Prostate gland (tissue), 2 donors: ENCODE measurements around the gene ANGPT4.

ENCODE experiments used
- CTCF ChIP-seq, 4 experiments: fragments of 200-600 bp in 2 of 4; fragments of 450-650 bp in 2 of 4; sonication (generic) in 2 of 4; IDR thresholded peaks; 1 replicate in 3 of 4; 2 replicates in 1 of 4; pipeline ENCODE4 v1.5.1; 2016 to 2019; ENCODE audit warnings: antibody characterized with exemption in 4 of 4, mild to moderate bottlenecking in 2 of 4, moderate library complexity in 2 of 4
- POLR2A ChIP-seq: fragments of 450-650 bp; IDR thresholded peaks from one replicate; pipeline ENCODE4 v1.6.1; 2016; ENCODE audit warnings: antibody characterized with exemption, mild to moderate bottlenecking
- POLR2AphosphoS5 ChIP-seq: sonication (generic); formaldehyde crosslinking; IDR thresholded peaks from one replicate; pipeline ENCODE4 v1.6.1; 2017; ENCODE audit warnings: antibody characterized with exemption

GRCh38 chr20:889106-889505, 27.0 kb downstream of the ANGPT4 start:
- TF ChIP-seq CTCF (IDR thresholded peaks at IDR 0.05): no peak
- no peak for TF ChIP-seq POLR2A
- TF ChIP-seq POLR2AphosphoS5: no peak
